ENCODE data around the gene DCTD. TPM values are rescaled to one million over a fixed set of nuclear protein-coding genes. Genes with fewer than 3 reads are reported as not detected.

Gene DCTD
- total and polyA plus RNA-seq, 2 of the 13 experiments (the other 11 are each of a cell fraction or from before 2014, with no cell fraction given) = 85.1 to 95.3 TPM

GRCh38 chr4:182897601-182898478 is 19.3 kb downstream of the DCTD start (continued):
- peak; percentile 86 for TF ChIP-seq TFE3 (CRISPR knock-in tag; IDR thresholded peaks at IDR 0.05)
- TF ChIP-seq ZNF546 (CRISPR knock-in tag; conservative IDR thresholded peaks at IDR 0.05) = no peak
- no peak for TF ChIP-seq SNRNP70 (IDR thresholded peaks at IDR 0.05; ENCODE audit: low read depth, low read length)
- peak; percentile 83 for TF ChIP-seq ARNTL (CRISPR knock-in tag; IDR thresholded peaks at IDR 0.05)
- peak; percentile 61 for TF ChIP-seq ELF1 (CRISPR knock-in tag; IDR thresholded peaks at IDR 0.05)
- peak; percentile 70; the same call in 1 of the 2 replicates for TF ChIP-seq ZNF275 (CRISPR knock-in tag; IDR thresholded peaks at IDR 0.05; ENCODE audit: borderline replicate concordance)
- no peak for TF ChIP-seq PHB2 (IDR thresholded peaks at IDR 0.05; ENCODE audit: partially characterized antibody)
- TF ChIP-seq ATF3 (CRISPR knock-in tag; IDR thresholded peaks at IDR 0.05) = peak; percentile 46; the same call in 1 of the 2 replicates
- peak; percentile 75 for TF ChIP-seq ZHX2 (IDR thresholded peaks at IDR 0.05; ENCODE audit: low read depth)
- TF ChIP-seq ZHX2 (CRISPR knock-in tag; IDR thresholded peaks at IDR 0.05; ENCODE audit: borderline replicate concordance) = no peak
- peak; percentile 63; the same call in 1 of the 2 replicates for TF ChIP-seq DRAP1 (CRISPR knock-in tag; IDR thresholded peaks at IDR 0.05)
- no peak for TF ChIP-seq PAWR (CRISPR knock-in tag; IDR thresholded peaks at IDR 0.05; ENCODE audit: borderline replicate concordance)
- no peak for TF ChIP-seq ZNF513 (CRISPR knock-in tag; conservative IDR thresholded peaks at IDR 0.05)
- TF ChIP-seq MBD4 (IDR thresholded peaks at IDR 0.05; ENCODE audit: borderline replicate concordance, low read length) = no peak
- TF ChIP-seq GABPA (IDR thresholded peaks at IDR 0.05; ENCODE audit: low read depth, low read length) = no peak
- peak; percentile 58 for TF ChIP-seq GABPA (CRISPR knock-in tag; IDR thresholded peaks at IDR 0.05; ENCODE audit: low read depth)

Measured in HepG2 (cell line).